Measurements from ENCODE around the gene KRABD2.
"Not testable (repeated sequence)": the region's sequence is repeated elsewhere in the genome, so short reads cannot be mapped to it uniquely, and the experiment has no call there.

KRABD2 gene

DNA sequence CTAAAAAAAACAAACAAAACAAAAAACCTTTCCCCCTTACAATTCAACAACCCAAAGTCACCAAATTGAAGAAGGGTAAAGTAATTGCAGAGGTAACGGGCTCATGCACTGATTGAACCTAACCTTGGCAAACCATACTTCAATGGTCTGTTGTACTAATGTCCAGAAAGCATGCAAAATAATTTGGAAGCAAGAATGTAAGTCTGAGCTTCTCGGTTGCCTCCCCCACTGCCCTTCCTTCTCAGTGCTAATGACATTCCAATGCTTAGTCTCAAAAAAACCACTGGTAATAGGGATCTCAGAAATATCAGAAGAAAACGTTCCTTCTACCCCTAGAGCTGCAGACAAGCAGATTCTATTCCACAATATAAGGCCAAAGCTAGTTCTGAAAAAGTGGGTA lies 15.8 kb downstream of the KRABD2 start:
- H3K4me3 ChIP-seq (ENCODE audit: low read length), result no peak overlapping the region
- DNase-seq (ENCODE audit: low read depth), result no peak
- TF ChIP-seq, protein P1, sequence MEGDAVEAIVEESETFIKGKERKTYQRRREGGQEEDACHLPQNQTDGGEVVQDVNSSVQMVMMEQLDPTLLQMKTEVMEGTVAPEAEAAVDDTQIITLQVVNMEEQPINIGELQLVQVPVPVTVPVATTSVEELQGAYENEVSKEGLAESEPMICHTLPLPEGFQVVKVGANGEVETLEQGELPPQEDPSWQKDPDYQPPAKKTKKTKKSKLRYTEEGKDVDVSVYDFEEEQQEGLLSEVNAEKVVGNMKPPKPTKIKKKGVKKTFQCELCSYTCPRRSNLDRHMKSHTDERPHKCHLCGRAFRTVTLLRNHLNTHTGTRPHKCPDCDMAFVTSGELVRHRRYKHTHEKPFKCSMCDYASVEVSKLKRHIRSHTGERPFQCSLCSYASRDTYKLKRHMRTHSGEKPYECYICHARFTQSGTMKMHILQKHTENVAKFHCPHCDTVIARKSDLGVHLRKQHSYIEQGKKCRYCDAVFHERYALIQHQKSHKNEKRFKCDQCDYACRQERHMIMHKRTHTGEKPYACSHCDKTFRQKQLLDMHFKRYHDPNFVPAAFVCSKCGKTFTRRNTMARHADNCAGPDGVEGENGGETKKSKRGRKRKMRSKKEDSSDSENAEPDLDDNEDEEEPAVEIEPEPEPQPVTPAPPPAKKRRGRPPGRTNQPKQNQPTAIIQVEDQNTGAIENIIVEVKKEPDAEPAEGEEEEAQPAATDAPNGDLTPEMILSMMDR (conservative IDR thresholded peaks at IDR 0.05; ENCODE audit: low read depth, low read length), result no peak

DNA sequence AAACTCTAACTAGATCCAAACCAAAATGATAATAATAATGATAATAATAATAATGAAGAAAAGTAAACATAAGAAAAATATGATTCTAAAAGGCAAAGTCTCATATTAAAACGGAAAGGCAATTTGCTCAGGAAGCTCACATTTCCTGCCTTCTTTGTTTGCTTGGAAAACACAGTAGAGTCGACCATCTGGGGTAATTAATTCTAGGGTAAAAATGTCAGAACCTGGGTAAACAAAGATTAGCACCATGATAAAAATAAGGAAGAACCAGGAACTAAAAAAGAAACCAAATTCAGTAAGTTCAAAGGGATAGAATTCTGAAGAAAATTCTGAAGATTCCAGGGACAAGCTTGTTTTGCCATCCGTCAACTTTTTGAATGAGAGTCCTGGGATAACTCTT lies 16.2 kb downstream of the KRABD2 start:
- no peak overlapping the region for H3K4me3 ChIP-seq (ENCODE audit: low read length)
- DNase-seq (ENCODE audit: low read depth), result no peak
- TF ChIP-seq, protein P1 (conservative IDR thresholded peaks at IDR 0.05; ENCODE audit: low read depth, low read length), result no peak

DNA sequence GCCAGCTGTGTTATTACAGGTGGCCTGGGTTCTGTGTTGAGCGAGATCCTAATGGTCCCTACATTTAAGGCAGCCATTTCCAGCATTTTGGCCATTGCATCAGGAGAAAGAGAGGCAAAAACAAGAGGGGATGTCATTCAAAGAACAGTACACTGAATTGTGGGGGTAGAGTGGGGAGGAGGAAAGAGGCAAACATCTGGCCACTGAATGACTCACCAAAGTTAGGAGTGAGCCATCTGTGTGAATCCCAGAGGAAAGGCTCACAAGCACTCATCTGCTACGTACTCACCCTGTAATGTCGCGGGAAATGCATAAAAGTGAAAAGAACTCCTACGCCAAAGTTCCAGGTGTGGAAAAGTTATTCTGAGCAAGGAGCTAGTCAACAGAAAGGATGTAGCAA lies 16.7 kb downstream of the KRABD2 start:
- no peak for DNase-seq (ENCODE audit: low read depth)
- no peak overlapping the region for H3K4me3 ChIP-seq (ENCODE audit: low read length)
- TF ChIP-seq, protein P1 (conservative IDR thresholded peaks at IDR 0.05; ENCODE audit: low read depth, low read length), result no peak

DNA sequence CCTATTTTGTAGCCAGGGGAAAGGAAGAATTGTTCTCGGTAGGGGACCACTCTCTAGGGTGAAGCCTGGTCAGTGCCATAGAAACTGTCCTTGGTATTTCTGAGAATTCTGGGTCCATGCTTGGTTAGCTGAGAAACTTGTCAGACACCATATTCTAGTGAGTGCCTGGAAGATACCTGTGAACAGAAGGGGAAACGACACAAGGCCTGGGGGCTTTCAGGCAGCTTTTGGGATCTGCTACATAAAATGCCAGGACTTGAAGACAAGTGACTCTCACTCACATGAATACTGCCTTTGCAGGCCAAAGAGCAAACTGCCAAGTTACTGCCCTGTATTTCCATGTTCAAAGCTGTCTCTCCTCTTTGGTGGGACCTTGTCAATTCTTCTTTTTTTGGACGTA lies 18.6 kb downstream of the KRABD2 start:
- no peak overlapping the region for H3K4me3 ChIP-seq (ENCODE audit: low read length)
- TF ChIP-seq, protein P1 (conservative IDR thresholded peaks at IDR 0.05; ENCODE audit: low read depth, low read length), result no peak
- no peak for DNase-seq (ENCODE audit: low read depth)

DNA sequence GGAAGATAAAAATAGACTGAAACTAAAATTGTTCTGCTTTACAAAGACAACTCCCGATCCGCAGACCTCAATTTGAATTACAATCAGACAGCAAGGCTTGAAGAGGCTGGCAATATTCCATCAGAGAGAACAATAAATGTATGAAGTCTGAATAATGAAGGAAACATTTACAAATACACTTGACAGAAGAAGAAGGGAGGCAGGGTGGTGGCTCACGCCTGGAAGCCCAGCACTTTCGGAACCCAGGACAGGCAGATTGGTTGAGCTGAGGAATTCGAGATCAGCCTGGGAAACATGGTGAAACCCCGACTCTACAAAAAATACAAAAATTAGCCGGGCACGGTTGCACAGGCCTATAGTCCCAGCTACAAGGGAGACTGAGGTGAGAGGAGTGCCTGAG lies 22.3 kb downstream of the KRABD2 start:
- no peak for DNase-seq (ENCODE audit: low read depth)
- H3K4me3 ChIP-seq (ENCODE audit: low read length), result no peak overlapping the region
- TF ChIP-seq, protein P1 (conservative IDR thresholded peaks at IDR 0.05; ENCODE audit: low read depth, low read length), result no peak

DNA sequence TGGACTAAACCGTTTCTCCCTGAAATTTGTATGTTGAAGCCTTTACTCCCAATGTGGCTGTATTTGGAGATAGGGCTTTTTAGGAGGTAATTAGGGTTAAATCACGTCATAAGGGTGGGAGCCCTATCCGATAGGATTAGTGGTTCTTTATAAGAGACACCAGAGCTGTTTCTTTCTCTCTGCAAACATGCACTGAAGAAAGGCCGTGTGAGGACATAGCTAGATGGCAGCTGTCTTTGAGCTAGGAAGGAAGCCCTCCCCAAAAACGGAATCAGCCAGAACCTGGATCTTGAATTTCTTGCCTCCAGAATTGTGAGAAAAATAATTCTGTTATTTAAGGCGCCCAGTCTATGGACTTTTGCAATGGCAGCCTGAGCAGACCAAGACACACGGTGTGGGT lies 22.8 kb downstream of the KRABD2 start:
- no peak for DNase-seq (ENCODE audit: low read depth)
- TF ChIP-seq, protein P1 (conservative IDR thresholded peaks at IDR 0.05; ENCODE audit: low read depth, low read length), result no peak

DNA sequence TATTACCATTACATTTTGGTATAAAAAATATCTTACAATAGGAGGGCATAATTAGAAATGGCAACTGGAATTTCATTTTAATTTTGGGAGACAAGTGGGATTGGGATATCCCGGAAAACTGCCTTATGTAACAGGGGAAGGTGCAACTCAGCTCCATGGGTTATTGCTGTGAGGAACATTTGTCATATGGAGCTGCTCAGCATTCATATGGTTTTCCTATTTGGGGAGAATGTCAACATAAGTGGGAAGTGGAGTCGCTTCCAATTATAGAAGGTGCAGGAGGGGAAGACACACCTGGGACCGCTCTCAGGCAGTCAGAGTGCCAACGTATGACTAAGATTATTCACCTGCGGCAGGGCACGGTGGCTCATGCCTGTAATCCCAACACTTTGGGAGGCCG lies 26.2 kb downstream of the KRABD2 start:
- TF ChIP-seq, protein P1 (conservative IDR thresholded peaks at IDR 0.05; ENCODE audit: low read depth, low read length), result no peak
- no peak for DNase-seq (ENCODE audit: low read depth)
- no peak overlapping the region for H3K4me3 ChIP-seq (ENCODE audit: low read length)

More for the DNA sequence above, 22.8 kb downstream of the KRABD2 start:
- no peak overlapping the region for H3K4me3 ChIP-seq (ENCODE audit: low read length)

DNA sequence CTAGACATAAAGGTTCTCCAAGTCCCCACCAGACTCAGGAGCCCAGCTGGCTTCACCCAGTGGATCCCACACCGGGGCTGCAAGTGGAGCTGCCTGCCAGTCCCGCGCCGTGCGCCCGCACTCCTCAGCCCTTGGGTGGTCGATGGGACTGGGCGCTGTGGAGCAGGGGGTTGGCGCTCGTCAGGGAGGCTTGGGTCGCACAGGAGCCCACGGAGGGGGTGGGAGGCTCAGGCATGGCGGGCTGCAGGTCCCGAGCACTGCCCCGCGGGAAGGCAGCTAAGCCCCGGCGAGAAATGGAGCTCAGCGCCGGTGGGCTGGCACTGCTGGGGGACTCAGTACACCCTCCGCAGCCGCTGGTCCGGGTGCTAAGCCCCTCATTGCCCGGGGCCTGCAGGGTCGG lies 29.5 kb downstream of the KRABD2 start:
- H3K4me3 ChIP-seq (ENCODE audit: low read length); DNase-seq (ENCODE audit: low read depth): not testable (repeated sequence)

Measured in retinal pigment epithelial cell (primary cell).